Hepatocyte (in vitro differentiated cells): ENCODE data around the gene ZNF195. TPM values are rescaled to one million over a fixed set of nuclear protein-coding genes. Genes with fewer than 3 reads are reported as not detected.
"Not testable (repeated sequence)": the region's sequence is repeated elsewhere in the genome, so short reads cannot be mapped to it uniquely, and the experiment has no call there.

Experiments
- DNase-seq: peaks from one replicate; pipeline ENCODE4 v3.0.0-alpha.2; 2016; ENCODE audit warnings: low spot score
- H2AFZ ChIP-seq: fragments of 200-600 bp; sonication (generic); 2 replicates; pipeline ENCODE4 v1.6.0; 2016; ENCODE audit warnings: antibody characterized with exemption, mild to moderate bottlenecking
- H3K27ac ChIP-seq: fragments of 200-600 bp; sonication (generic); 2 replicates; pipeline ENCODE4 v1.5.1; 2016; ENCODE audit warnings: mild to moderate bottlenecking
- H3K27me3 ChIP-seq: fragments of 200-600 bp; sonication (generic); 2 replicates; pipeline ENCODE4 v1.6.1; 2016
- H3K36me3 ChIP-seq: fragments of 200-600 bp; sonication (generic); replicated peaks from 2 replicates; pipeline ENCODE4 v1.5.1; 2016; ENCODE audit warnings: low read depth; ENCODE audit not compliant: insufficient read depth
- H3K4me1 ChIP-seq: fragments of 200-600 bp; sonication (generic); 2 replicates; pipeline ENCODE4 v1.5.1; 2016; ENCODE audit warnings: mild to moderate bottlenecking, moderate library complexity; ENCODE audit not compliant: insufficient read depth
- H3K4me2 ChIP-seq: fragments of 200-600 bp; sonication (generic); 2 replicates; pipeline ENCODE4 v1.6.0; 2016
- H3K4me3 ChIP-seq: fragments of 200-600 bp; sonication (generic); 2 replicates; pipeline ENCODE4 v1.5.1; 2016; ENCODE audit warnings: mild to moderate bottlenecking
- H3K79me2 ChIP-seq: fragments of 200-600 bp; sonication (generic); 2 replicates; pipeline ENCODE4 v1.6.0; 2017; ENCODE audit warnings: mild to moderate bottlenecking
- H3K9me2 ChIP-seq: fragments of 200-600 bp; sonication (generic); replicated peaks from 2 replicates; pipeline ENCODE4 v1.6.0; 2017; ENCODE audit warnings: mild to moderate bottlenecking; ENCODE audit not compliant: insufficient read depth
- H3K9me3 ChIP-seq: fragments of 200-600 bp; sonication (generic); 2 replicates; pipeline ENCODE4 v1.5.1; 2016; ENCODE audit warnings: low read depth, mild to moderate bottlenecking
- H4K20me1 ChIP-seq: fragments of 200-600 bp; sonication (generic); 2 replicates; pipeline ENCODE4 v1.6.0; 2016; ENCODE audit warnings: mild to moderate bottlenecking; ENCODE audit not compliant: insufficient read depth, poor library complexity, severe bottlenecking
- EZH2 ChIP-seq: fragments of 200-600 bp; sonication (generic); IDR thresholded peaks from 2 replicates; pipeline ENCODE4 v1.6.1; 2016; ENCODE audit warnings: antibody characterized with exemption, mild to moderate bottlenecking, borderline replicate concordance
- EZH2phosphoT487 ChIP-seq: fragments of 200-600 bp; sonication (generic); IDR thresholded peaks from one replicate; pipeline ENCODE4 v1.6.1; 2018; ENCODE audit warnings: antibody characterized with exemption, mild to moderate bottlenecking, low read depth, moderate library complexity; ENCODE audit not compliant: unreplicated experiment, severe bottlenecking
- WGBS: methylation state at CpG from one replicate; pipeline ENCODE4 v1.1.6; 2016; ENCODE audit warnings: low lambda C conversion rate; ENCODE audit errors: missing lambda C conversion rate; 5-methylcytosine and 5-hydroxymethylcytosine counted together
- polyA plus RNA-seq: library from polyadenylated mRNA; unstranded; fragments of >200 nt; fragmentation: Nextera tagmentation; extraction: Ambion mirVana; gene quantifications from 2 replicates; pipeline ENCODE4 v1.2.1, GENCODE V29; 2016
- total RNA-seq: library from RNA; depleted of rRNA; stranded (reverse); fragments of >200 nt; gene quantifications from 2 replicates; pipeline ENCODE4 v1.2.3, GENCODE V29; 2014
- TF ChIP-seq, protein P1 (sequence below): fragments of 200-600 bp; sonication (generic); IDR thresholded peaks from 2 replicates; pipeline ENCODE4 v1.5.1; 2016; ENCODE audit warnings: antibody characterized with exemption, mild to moderate bottlenecking; ENCODE audit not compliant: poor library complexity

ZNF195 gene
- total and polyA plus RNA-seq, 2 experiments from 2014 or later: 27.5 to 44.1 TPM

DNA sequence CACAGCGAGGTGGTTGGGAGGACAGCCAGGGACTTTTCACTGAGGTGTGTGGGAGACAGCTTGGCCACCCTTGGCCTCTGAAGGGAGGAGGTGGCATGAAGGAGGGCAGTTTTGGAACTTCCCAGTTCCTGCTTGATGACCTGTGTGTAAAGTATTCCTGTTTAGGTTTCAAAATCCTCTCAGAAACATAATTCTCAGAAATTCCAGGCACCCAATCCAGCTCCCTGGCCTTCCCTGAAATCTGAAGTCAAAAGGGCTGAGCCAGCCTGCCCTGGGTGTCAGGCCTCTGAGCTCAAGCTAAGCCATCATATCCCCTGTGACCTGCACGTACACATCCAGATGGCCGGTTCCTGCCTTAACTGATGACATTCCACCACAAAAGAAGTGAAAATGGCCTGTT, 19.6 kb upstream of the ZNF195 start:
- H3K27me3 ChIP-seq, H3K4me2 ChIP-seq, H3K9me2 ChIP-seq, H3K9me3 ChIP-seq, H2AFZ ChIP-seq, H3K36me3 ChIP-seq, DNase-seq, H3K4me3 ChIP-seq, H4K20me1 ChIP-seq, H3K27ac ChIP-seq, H3K79me2 ChIP-seq, H3K4me1 ChIP-seq: not testable (repeated sequence)
- WGBS: 53% methylated on average over 3 of the region's 3 CpGs

DNA sequence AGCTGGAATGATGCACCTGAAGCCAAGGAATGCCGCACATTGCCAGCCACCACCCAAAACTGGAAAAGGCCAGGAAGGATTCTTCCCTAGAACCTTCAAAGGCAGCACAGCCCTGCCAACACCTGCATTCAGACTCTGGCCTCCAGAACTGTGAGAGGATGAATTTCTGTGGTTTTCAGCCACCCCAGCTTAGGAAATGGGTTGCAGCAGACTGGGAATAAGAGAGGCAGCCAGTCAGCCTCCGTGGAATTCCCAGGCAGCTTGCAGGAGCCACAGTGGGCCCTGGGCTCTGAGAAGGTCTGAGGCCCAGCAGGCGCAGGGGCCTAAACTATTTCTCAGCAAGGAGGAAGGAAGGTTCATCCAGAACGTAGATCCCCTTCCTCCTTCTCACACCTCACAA, 19.2 kb upstream of the ZNF195 start:
- WGBS: 77% methylated on average over 4 of the region's 4 CpGs
- H2AFZ ChIP-seq, H3K9me3 ChIP-seq, H3K4me2 ChIP-seq, H3K79me2 ChIP-seq, DNase-seq, H3K27ac ChIP-seq, H3K36me3 ChIP-seq, H3K9me2 ChIP-seq, H3K4me3 ChIP-seq, H3K27me3 ChIP-seq, H3K4me1 ChIP-seq, H4K20me1 ChIP-seq: not testable (repeated sequence)

DNA sequence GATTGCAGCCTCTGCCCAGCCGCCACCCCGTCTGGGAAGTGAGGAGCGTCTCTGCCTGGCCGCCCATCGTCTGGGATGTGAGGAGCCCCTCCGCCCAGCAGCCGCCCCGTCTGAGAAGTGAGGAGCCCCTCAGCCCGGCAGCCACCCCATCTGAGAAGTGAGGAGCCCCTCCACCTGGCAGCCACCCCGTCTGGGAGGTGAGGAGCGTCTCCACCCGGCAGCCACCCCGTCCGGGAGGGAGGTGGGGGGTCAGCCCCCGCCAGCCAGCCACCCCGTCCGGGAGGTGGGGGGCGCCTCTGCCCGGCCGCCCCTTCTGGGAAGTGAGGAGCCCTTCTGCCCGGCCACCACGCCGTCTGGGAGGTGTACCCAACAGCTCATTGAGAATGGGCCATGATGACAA, 18.3 kb upstream of the ZNF195 start:
- not testable (repeated sequence) for H3K9me3 ChIP-seq, H3K4me2 ChIP-seq, H3K4me1 ChIP-seq, DNase-seq, H3K36me3 ChIP-seq, H3K27me3 ChIP-seq, H3K4me3 ChIP-seq, H3K27ac ChIP-seq, H4K20me1 ChIP-seq, H2AFZ ChIP-seq, H3K9me2 ChIP-seq, H3K79me2 ChIP-seq
- 99% methylated on average over 9 of the region's 23 CpGs for WGBS

DNA sequence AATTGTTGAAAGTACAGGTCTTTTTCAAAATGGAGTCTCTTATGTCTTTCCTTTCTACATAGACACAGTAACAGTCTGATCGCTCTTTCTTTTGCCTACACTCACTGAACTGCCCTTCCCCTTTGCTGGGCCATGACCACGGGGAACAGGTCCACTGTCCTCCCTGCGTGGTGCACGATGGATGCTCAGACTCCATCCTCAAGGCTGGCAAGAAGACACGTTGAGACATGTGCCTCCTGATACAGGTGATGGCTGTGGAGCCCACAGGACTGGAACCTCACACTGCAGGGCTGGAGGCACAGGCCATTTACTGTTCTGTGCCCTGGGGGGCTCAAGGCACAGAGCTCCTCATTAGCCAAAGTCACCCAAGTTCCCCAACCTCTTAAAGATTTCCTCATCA, 16.5 kb upstream of the ZNF195 start:
- H2AFZ ChIP-seq, H3K27ac ChIP-seq, H3K9me2 ChIP-seq, H4K20me1 ChIP-seq, H3K36me3 ChIP-seq, H3K79me2 ChIP-seq, H3K4me2 ChIP-seq, DNase-seq, H3K4me3 ChIP-seq, H3K4me1 ChIP-seq, H3K27me3 ChIP-seq, H3K9me3 ChIP-seq: not testable (repeated sequence)
- 93% methylated on average over 5 of the region's 5 CpGs for WGBS

DNA sequence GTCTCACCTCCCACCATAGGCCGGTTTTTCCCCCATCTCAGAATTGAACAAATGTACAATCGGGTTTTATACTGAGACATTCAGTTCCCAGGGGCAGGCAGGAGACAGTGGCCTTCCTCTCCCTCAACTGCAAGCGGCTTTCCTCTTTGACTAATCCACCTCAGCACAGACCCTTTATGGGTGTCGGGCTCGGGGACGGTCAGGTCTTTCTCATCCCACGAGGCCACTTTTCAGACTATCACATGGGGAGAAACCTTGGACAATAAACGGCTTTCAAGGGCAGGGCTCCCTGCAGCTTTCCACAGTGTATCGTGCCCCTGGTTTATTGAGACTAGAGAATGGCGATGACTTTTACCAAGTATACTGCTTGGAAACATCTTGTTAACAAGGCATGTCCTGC, 16.0 kb upstream of the ZNF195 start:
- not testable (repeated sequence) for H2AFZ ChIP-seq, H3K27me3 ChIP-seq, H3K36me3 ChIP-seq, H3K4me1 ChIP-seq, DNase-seq, H3K9me2 ChIP-seq, H3K27ac ChIP-seq, H3K79me2 ChIP-seq, H3K9me3 ChIP-seq, H3K4me2 ChIP-seq, H3K4me3 ChIP-seq, H4K20me1 ChIP-seq
- 86% methylated on average over 10 of the region's 10 CpGs for WGBS

DNA sequence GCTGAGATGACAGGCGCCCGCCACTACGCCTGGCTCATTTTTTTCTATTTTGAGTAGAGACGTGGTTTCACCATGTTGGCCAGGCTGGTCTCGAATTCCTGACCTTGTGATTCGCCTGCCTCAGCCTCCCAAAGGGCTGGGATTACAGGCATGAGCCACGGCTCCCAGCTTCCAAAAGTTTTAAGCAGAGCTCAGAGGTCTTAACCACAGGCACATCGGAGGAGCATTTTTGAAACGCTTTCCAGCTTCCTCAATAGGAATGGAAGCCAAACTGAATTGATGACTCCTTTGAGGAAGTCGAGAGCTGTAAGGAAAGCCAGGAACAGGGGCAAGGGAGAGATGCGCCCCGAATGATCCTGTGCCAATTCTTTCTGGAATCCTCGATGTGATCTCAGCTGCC, 14.5 kb upstream of the ZNF195 start:
- not testable (repeated sequence) for DNase-seq, H3K79me2 ChIP-seq, H3K27me3 ChIP-seq, H3K4me1 ChIP-seq, H3K36me3 ChIP-seq, H3K9me3 ChIP-seq, H3K4me3 ChIP-seq, H4K20me1 ChIP-seq, H3K9me2 ChIP-seq, H3K27ac ChIP-seq, H2AFZ ChIP-seq, H3K4me2 ChIP-seq
- WGBS: 83% methylated on average over 13 of the region's 13 CpGs

DNA sequence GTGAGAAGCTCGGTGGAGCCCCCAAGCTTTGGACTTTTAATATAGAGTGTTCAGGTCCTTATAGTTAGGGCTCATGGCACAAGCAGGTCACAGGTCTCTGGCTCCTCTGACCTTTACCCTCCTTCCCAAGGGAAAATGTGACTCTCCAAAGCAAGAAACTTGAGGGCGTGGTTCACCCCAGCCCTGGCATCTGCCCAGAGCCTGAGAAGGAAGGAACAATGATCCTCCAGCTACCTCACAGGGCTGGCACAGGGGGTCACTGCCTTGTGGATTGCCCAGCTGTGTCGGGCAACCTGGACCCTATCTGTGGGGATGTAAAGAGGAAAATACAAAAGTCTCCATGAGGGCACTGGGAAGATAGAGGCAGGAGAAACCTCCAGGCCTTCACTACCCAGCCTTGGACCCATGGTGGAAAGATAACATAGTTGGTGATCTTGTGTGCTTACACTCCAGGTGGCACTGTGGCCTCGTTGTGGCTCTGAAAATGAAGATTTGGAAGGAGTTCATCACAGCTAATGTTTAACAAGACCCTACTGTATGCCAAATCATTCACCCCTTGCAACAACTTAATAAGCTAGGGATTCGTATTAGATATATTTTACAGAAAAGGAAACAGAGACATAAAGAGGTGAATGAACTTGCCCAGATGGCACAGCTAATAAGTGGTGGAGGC, 3.8 kb upstream of the ZNF195 start:
- H3K27ac ChIP-seq: no peak overlapping the region
- peaks cover 11% of the 10 kb centered on the region for H3K79me2 ChIP-seq
- no peak for DNase-seq
- TF ChIP-seq EZH2: no peak
- no peak for TF ChIP-seq EZH2phosphoT487
- TF ChIP-seq, protein P1, sequence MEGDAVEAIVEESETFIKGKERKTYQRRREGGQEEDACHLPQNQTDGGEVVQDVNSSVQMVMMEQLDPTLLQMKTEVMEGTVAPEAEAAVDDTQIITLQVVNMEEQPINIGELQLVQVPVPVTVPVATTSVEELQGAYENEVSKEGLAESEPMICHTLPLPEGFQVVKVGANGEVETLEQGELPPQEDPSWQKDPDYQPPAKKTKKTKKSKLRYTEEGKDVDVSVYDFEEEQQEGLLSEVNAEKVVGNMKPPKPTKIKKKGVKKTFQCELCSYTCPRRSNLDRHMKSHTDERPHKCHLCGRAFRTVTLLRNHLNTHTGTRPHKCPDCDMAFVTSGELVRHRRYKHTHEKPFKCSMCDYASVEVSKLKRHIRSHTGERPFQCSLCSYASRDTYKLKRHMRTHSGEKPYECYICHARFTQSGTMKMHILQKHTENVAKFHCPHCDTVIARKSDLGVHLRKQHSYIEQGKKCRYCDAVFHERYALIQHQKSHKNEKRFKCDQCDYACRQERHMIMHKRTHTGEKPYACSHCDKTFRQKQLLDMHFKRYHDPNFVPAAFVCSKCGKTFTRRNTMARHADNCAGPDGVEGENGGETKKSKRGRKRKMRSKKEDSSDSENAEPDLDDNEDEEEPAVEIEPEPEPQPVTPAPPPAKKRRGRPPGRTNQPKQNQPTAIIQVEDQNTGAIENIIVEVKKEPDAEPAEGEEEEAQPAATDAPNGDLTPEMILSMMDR: no peak
- H3K9me2 ChIP-seq: no peaks in the 10 kb centered on the region
- H3K4me2 ChIP-seq: no peak overlapping the region
- WGBS: 84% methylated on average over 5 of the region's 5 CpGs
- H2AFZ ChIP-seq: no peak overlapping the region
- H3K9me3 ChIP-seq: no peaks in the 10 kb centered on the region
- H4K20me1 ChIP-seq: no peaks in the 10 kb centered on the region
- no peaks in the 10 kb centered on the region for H3K27me3 ChIP-seq
- H3K4me3 ChIP-seq: no peak overlapping the region
- H3K36me3 ChIP-seq: no peaks in the 10 kb centered on the region
- peaks cover 1% of the 10 kb centered on the region for H3K4me1 ChIP-seq
